ENCODE data around the gene SAP30BP. TPM values are rescaled to one million over a fixed set of nuclear protein-coding genes. Genes with fewer than 3 reads are reported as not detected.

SAP30BP gene
- total and polyA plus RNA-seq, 8 donors = 22.4 to 106 (median 37.7) TPM

DNA sequence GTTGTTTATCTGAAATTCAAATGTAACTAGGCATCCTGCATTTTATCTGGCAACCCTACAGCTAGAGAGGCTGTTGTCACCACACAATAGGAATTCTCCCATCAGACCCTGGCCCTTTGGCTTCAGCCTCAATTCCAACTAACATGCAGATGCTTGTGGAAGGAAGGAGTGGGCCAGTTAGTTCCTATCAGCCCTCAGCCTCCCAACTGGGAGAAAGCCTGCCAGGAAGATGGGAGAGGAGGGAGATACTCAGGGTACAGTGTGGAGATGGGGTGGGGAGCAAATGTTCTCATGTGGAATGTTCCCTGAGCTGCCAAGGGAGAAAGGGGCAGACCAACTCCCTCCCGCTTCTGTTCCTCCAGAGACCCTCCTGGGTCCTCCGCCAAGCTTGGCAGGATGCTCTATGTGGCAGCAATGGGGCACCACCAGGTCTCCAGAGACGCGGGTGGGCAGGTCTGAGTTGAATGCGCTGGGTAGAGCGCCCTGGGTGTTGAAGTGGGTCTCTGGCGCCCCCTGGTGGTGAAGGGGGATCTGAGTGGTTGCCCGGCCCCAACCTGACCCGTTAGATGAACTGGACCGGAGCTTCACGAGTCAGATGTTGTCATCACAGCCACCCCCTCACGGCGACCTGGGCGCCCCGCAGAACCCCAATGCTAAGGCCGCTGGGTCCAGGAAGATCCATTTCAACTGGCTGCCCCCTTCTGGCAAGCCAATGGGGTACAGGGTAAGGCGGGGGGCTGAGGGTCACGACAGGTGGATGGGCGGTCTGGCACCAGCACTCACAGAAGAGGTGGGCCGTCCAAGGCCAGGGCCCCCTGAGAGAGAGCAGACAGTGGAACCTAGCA is 82.6 kb downstream of the SAP30BP start:
- TF ChIP-seq, protein P1, sequence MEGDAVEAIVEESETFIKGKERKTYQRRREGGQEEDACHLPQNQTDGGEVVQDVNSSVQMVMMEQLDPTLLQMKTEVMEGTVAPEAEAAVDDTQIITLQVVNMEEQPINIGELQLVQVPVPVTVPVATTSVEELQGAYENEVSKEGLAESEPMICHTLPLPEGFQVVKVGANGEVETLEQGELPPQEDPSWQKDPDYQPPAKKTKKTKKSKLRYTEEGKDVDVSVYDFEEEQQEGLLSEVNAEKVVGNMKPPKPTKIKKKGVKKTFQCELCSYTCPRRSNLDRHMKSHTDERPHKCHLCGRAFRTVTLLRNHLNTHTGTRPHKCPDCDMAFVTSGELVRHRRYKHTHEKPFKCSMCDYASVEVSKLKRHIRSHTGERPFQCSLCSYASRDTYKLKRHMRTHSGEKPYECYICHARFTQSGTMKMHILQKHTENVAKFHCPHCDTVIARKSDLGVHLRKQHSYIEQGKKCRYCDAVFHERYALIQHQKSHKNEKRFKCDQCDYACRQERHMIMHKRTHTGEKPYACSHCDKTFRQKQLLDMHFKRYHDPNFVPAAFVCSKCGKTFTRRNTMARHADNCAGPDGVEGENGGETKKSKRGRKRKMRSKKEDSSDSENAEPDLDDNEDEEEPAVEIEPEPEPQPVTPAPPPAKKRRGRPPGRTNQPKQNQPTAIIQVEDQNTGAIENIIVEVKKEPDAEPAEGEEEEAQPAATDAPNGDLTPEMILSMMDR (IDR thresholded peaks at IDR 0.05) = peak; percentile 89 to 98 (median 94)
- Histone ChIP-seq H3K27me3 (no peaks in the 10 kb centered on the region), H3K36me3 (no peaks in the 10 kb centered on the region), H3K27ac (no peak overlapping the region), H3K4me3 (no peak overlapping the region), H3K4me1 (no peaks in the 10 kb centered on the region), H3K9me3 (no peaks in the 10 kb centered on the region)
- DNase-seq (peak; percentile 68 to 97 (median 88)), FAIRE-seq (no peak), ATAC-seq (peak; percentile 63 to 76 (median 69))
- intact Hi-C loops (cut with DNase I) = loop anchor here (2.0 to 10.0 kb wide), 6 partner anchors 75 to 322 kb away; partner anchors contain the start of gene SMIM5 (in 1 of the 3)
- 18 to 24% methylated on average over 20 of the region's 20 CpGs for WGBS, 2 donors

DNA sequence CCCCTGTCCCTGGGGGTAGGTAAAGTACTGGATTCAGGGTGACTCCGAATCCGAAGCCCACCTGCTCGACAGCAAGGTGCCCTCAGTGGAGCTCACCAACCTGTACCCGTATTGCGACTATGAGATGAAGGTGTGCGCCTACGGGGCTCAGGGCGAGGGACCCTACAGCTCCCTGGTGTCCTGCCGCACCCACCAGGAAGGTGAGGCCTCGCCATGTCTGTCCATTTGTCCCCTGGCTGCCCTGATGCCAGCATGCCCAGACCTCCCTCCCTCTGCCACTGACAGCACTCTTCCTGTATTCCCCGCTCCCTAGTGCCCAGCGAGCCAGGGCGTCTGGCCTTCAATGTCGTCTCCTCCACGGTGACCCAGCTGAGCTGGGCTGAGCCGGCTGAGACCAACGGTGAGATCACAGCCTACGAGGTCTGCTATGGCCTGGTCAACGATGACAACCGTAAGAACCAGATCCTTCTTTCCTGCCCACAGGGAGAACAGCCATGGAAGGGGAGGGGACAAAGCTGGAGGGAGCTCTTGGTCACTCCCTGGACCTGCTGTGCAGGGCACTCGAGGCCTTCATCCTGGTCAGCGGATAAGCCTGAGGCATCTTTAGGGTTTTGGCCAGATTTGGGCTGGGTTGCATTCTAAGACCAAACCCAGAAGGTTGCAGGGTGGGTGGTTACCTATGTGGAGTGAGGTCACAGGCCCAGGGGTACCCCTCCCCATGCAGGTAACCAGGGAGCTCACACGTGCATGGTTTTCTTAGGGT is 83.7 kb downstream of the SAP30BP start:
- no peaks in the 10 kb centered on the region for H3K9me3 ChIP-seq
- H3K36me3 ChIP-seq = no peaks in the 10 kb centered on the region
- intact Hi-C loops (cut with DNase I) = loop anchor here in 1 of 3 donors (5.0 kb wide), 2 partner anchors 79 to 124 kb away; no protein-coding TSS in a partner anchor
- no peaks in the 10 kb centered on the region for H3K27me3 ChIP-seq
- 76 to 83% methylated on average over 23 of the region's 23 CpGs for WGBS, 2 donors
- FAIRE-seq (no peak), DNase-seq (peak in 2 of 6 donors; percentile 26 to 60), ATAC-seq (no peak)
- H3K27ac ChIP-seq = no peak overlapping the region
- TF ChIP-seq, protein P1 (IDR thresholded peaks at IDR 0.05) = no peak
- H3K4me3 ChIP-seq = no peak overlapping the region
- H3K4me1 ChIP-seq = no peaks in the 10 kb centered on the region

DNA sequence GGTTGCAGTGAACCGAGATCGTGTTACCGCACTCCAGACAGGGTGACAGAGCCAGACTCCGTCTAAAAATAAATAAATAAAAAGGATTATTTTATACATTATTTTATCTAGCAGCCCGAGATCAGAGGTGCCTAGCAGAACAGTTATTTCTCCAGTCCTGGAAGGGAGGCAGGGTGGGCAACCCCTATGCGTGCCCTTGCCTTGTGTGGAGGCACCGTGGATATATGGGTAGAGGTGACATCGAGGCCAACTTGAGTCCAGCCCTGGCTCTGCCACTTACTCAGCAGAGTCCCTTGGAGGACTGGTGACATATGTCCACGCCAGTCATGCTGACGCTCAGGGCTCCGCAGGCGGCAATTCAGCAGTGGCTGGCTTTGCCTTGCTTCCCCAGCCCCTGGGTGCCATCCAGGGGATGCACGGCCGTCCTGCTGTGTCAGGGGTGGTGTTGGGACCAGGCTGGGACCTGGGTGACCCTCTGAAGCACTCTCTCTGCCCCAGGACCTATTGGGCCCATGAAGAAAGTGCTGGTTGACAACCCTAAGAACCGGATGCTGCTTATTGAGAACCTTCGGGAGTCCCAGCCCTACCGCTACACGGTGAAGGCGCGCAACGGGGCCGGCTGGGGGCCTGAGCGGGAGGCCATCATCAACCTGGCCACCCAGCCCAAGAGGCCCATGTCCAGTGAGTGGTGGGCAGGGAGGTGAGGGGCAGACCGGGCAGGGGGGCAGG is 84.7 kb downstream of the SAP30BP start:
- no peaks in the 10 kb centered on the region for H3K27me3 ChIP-seq
- no peak overlapping the region for H3K27ac ChIP-seq
- FAIRE-seq (no peak), ATAC-seq (no peak), DNase-seq (peak in 2 of 6 donors; percentile 30 to 76)
- no peak overlapping the region for H3K4me3 ChIP-seq
- no peaks in the 10 kb centered on the region for H3K9me3 ChIP-seq
- WGBS, 2 donors = 84 to 89% methylated on average over 24 of the region's 24 CpGs
- H3K4me1 ChIP-seq = no peaks in the 10 kb centered on the region
- TF ChIP-seq, protein P1 (IDR thresholded peaks at IDR 0.05) = no peak
- intact Hi-C loops (cut with DNase I) = loop anchor here in 1 of 3 donors (5.0 kb wide), 2 partner anchors 80 to 125 kb away; no protein-coding TSS in a partner anchor
- H3K36me3 ChIP-seq = no peaks in the 10 kb centered on the region

DNA sequence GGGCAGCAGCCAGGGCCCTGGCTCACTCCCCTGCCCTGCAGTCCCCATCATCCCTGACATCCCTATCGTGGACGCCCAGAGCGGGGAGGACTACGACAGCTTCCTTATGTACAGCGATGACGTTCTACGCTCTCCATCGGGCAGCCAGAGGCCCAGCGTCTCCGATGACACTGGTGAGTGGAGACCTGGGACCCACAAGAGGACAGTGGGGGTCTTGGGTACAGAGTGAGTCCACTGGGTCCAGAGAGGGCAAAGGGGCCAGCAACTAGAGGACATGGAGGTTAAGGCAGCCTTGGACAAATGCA is 85.2 kb downstream of the SAP30BP start:
- intact Hi-C loops (cut with DNase I) = loop anchor here in 1 of 3 donors (5.0 kb wide), 2 partner anchors 80 to 125 kb away; no protein-coding TSS in a partner anchor
- no peak for FAIRE-seq
- ATAC-seq = no peak
- TF ChIP-seq, protein P1 (IDR thresholded peaks at IDR 0.05) = no peak
- Histone ChIP-seq H3K4me1 (no peaks in the 10 kb centered on the region), H3K27me3 (no peaks in the 10 kb centered on the region), H3K9me3 (no peaks in the 10 kb centered on the region), H3K36me3 (no peaks in the 10 kb centered on the region), H3K4me3 (no peak overlapping the region), H3K27ac (no peak overlapping the region)
- WGBS, 2 donors = 90 to 95% methylated on average over 10 of the region's 10 CpGs
- DNase-seq = peak in 1 of 6 donors; percentile 32
